OCI-LY7 (cell line): Measurements from ENCODE around the gene HSPA1L. TPM values are rescaled to one million over a fixed set of nuclear protein-coding genes. Genes with fewer than 3 reads are reported as not detected.
"Not testable (repeated sequence)": the region's sequence is repeated elsewhere in the genome, so short reads cannot be mapped to it uniquely, and the experiment has no call there.

Source experiments
- BruUV-seq: library from RNA; stranded (reverse); fragments of 400-500 nt; replicated peaks from 2 replicates; lab custom pipeline; 2021; lab: Mats Ljungman, UMichigan
- CTCF ChIA-PET: fragments of 300-600 bp; sonication (Branson Sonifier 250); formaldehyde crosslinking; loops from one replicate; lab custom pipeline; 2022; ENCODE audit warnings: antibody characterized with exemption; ENCODE audit not compliant: unreplicated experiment; lab: Charles Lee
- POLR2A ChIA-PET: fragments of 300-600 bp; sonication (Branson Sonifier 250); formaldehyde crosslinking; loops from one replicate; lab custom pipeline; 2022; ENCODE audit warnings: antibody characterized with exemption; lab: Charles Lee
- DNase-seq: peaks from one replicate; pipeline ENCODE4 v3.0.0-alpha.2; 2015; ENCODE audit warnings: low spot score
- H2AFZ ChIP-seq: fragments of 200-600 bp; sonication (generic), shearing (Covaris generic); 2 replicates; pipeline ENCODE4 v1.6.1; 2014; ENCODE audit warnings: mild to moderate bottlenecking, antibody characterized with exemption, low read length, moderate library complexity
- H3K27ac ChIP-seq: fragments of 200-600 bp; sonication (generic); 2 replicates; pipeline ENCODE4 v1.5.1; 2014; ENCODE audit warnings: mixed run types, low read depth, mild to moderate bottlenecking, moderate library complexity, low read length, inconsistent platforms; ENCODE audit not compliant: poor library complexity, severe bottlenecking
- H3K36me3 ChIP-seq: fragments of 200-600 bp; sonication (generic); 2 replicates; pipeline ENCODE4 v1.6.1; 2014; ENCODE audit warnings: mild to moderate bottlenecking, antibody characterized with exemption, low read length, moderate library complexity, mixed read lengths; ENCODE audit not compliant: insufficient read depth
- H3K4me1 ChIP-seq: fragments of 200-600 bp; sonication (generic); 2 replicates; pipeline ENCODE4 v1.5.1; 2014; ENCODE audit warnings: mild to moderate bottlenecking, low read length; ENCODE audit not compliant: insufficient read depth, poor library complexity, severe bottlenecking
- H3K4me2 ChIP-seq: fragments of 200-600 bp; sonication (generic); 2 replicates; pipeline ENCODE4 v1.6.1; 2014; ENCODE audit warnings: mild to moderate bottlenecking, low read length
- H3K4me3 ChIP-seq: fragments of 200-600 bp; sonication (generic); 2 replicates; pipeline ENCODE4 v1.5.1; 2014; ENCODE audit warnings: mild to moderate bottlenecking, low read depth, low read length; ENCODE audit not compliant: poor library complexity, severe bottlenecking
- H3K79me2 ChIP-seq: fragments of 200-600 bp; sonication (generic); 2 replicates; pipeline ENCODE4 v1.6.1; 2016; ENCODE audit warnings: low read depth, mild to moderate bottlenecking, low read length, moderate library complexity, mixed read lengths; ENCODE audit not compliant: insufficient read depth
- H3K9me2 ChIP-seq: fragments of 200-600 bp; sonication (generic); 2 replicates; pipeline ENCODE4 v1.6.1; 2016; ENCODE audit warnings: mild to moderate bottlenecking, low read length, mixed read lengths; ENCODE audit not compliant: insufficient read depth
- H3K9me3 ChIP-seq: fragments of 200-600 bp; sonication (generic); 2 replicates; pipeline ENCODE4 v1.6.1; 2014; ENCODE audit warnings: mild to moderate bottlenecking, mixed run types, low read length, mixed read lengths
- H4K20me1 ChIP-seq: fragments of 200-600 bp; sonication (generic); 2 replicates; pipeline ENCODE4 v1.6.1; 2014; ENCODE audit warnings: mild to moderate bottlenecking, antibody characterized with exemption, low read length, moderate library complexity, mixed read lengths; ENCODE audit not compliant: insufficient read depth
- CTCF ChIP-seq: fragments of 200-600 bp; sonication (generic); conservative IDR thresholded peaks from 2 replicates; pipeline ENCODE4 v1.5.1; 2014; ENCODE audit warnings: mild to moderate bottlenecking, antibody characterized with exemption, low read length, moderate library complexity, mixed read lengths
- EZH2phosphoT487 ChIP-seq: fragments of 200-600 bp; sonication (generic); IDR thresholded peaks from 2 replicates; pipeline ENCODE4 v1.6.1; 2018; ENCODE audit warnings: low read depth, borderline replicate concordance, mild to moderate bottlenecking, mixed run types, antibody characterized with exemption, low read length, moderate library complexity, mixed read lengths
- intact Hi-C: fragments of 100-400 bp; cut with micrococcal nuclease; formaldehyde crosslinking; loops from one replicate; pipeline ENCODE4 v1.10.0; 2022; ENCODE audit not compliant: unreplicated experiment
- total RNA-seq, 2 experiments: library from RNA; depleted of rRNA in 1 of 2; stranded (reverse); fragments of >200 nt in 1 of 2; shearing (Covaris generic) in 1 of 2; gene quantifications; 2 replicates each; pipeline ENCODE4 v1.2.3, GENCODE V29; 2014 to 2022

Gene HSPA1L
- total RNA-seq, 2 experiments from 2014 or later: 0.19 to 0.49 TPM

- intact Hi-C loops: no loop called here
- CTCF ChIA-PET: no interaction called here
- BruUV-seq: no TSS peak
- Histone ChIP-seq H4K20me1 (no peaks in the 10 kb centered on the region), H3K36me3 (no peaks in the 10 kb centered on the region), H3K4me2 (no peak overlapping the region), H2AFZ (no peak overlapping the region), H3K79me2 (no peaks in the 10 kb centered on the region), H3K9me2 (no peaks in the 10 kb centered on the region), H3K9me3 (no peaks in the 10 kb centered on the region), H3K4me3 (no peak overlapping the region), H3K4me1 (peaks cover 12% of the 10 kb centered on the region), H3K27ac (no peak overlapping the region)
- POLR2A ChIA-PET: interaction anchor here (0.9 kb wide), 1 partner anchor 20 kb away, joined by 3 read pairs; no protein-coding TSS in a partner anchor
- no peak for DNase-seq
- TF ChIP-seq EZH2phosphoT487 (no peak), CTCF (no peak)
Observed at GRCh38 chr6:31858707-31859106, 43.6 kb upstream of the HSPA1L start.

- H3K4me2 ChIP-seq, H3K36me3 ChIP-seq, H3K9me3 ChIP-seq, H3K79me2 ChIP-seq, DNase-seq, BruUV-seq, H3K4me3 ChIP-seq, CTCF ChIA-PET, intact Hi-C loops, H4K20me1 ChIP-seq, H3K4me1 ChIP-seq, H2AFZ ChIP-seq, H3K9me2 ChIP-seq, H3K27ac ChIP-seq: not testable (repeated sequence)
- POLR2A ChIA-PET: interaction anchor here (0.9 kb wide), 1 partner anchor 19 kb away, joined by 3 read pairs; no protein-coding TSS in a partner anchor
Observed at GRCh38 chr6:31857774-31858173, 42.7 kb upstream of the HSPA1L start.

GRCh38 chr6:31851980-31852718 lies 37.1 kb upstream of the HSPA1L start:
- H3K27ac ChIP-seq, DNase-seq, BruUV-seq, H3K4me1 ChIP-seq, H3K9me3 ChIP-seq, H2AFZ ChIP-seq, H3K9me2 ChIP-seq, H3K36me3 ChIP-seq, intact Hi-C loops, CTCF ChIA-PET, H3K79me2 ChIP-seq, H3K4me3 ChIP-seq, H4K20me1 ChIP-seq, H3K4me2 ChIP-seq: not testable (repeated sequence)
- POLR2A ChIA-PET: interaction anchor here (1.0 to 1.2 kb wide), 2 partner anchors 11 to 46 kb away, joined by 3 to 6 read pairs; partner anchors contain the start of genes EHMT2 and NEU1
